ENCODE data around the gene HIGD1B.

- TF ChIP-seq, protein P1, sequence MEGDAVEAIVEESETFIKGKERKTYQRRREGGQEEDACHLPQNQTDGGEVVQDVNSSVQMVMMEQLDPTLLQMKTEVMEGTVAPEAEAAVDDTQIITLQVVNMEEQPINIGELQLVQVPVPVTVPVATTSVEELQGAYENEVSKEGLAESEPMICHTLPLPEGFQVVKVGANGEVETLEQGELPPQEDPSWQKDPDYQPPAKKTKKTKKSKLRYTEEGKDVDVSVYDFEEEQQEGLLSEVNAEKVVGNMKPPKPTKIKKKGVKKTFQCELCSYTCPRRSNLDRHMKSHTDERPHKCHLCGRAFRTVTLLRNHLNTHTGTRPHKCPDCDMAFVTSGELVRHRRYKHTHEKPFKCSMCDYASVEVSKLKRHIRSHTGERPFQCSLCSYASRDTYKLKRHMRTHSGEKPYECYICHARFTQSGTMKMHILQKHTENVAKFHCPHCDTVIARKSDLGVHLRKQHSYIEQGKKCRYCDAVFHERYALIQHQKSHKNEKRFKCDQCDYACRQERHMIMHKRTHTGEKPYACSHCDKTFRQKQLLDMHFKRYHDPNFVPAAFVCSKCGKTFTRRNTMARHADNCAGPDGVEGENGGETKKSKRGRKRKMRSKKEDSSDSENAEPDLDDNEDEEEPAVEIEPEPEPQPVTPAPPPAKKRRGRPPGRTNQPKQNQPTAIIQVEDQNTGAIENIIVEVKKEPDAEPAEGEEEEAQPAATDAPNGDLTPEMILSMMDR (IDR thresholded peaks at IDR 0.05), result no peak
- TF ChIP-seq POLR2AphosphoS5 (IDR thresholded peaks at IDR 0.05), result no peak
Observed at GRCh38 chr17:44879376-44879775, 31.7 kb downstream of the HIGD1B start.
